Breast epithelium (tissue), 4 donors: ENCODE measurements around the gene CPSF2. TPM values are rescaled to one million over a fixed set of nuclear protein-coding genes. Genes with fewer than 3 reads are reported as not detected.
A peak's percentile ranks its signal among the peaks of the same experiment; 100 is the strongest.

ENCODE experiments used
- DNase-seq, 2 donors: peaks; one replicate each; pipeline ENCODE4 v3.0.0-alpha.2; 2019; ENCODE audit warnings: low spot score in 2 of 2
- H3K27ac ChIP-seq, 2 donors: fragments of 200-600 bp; sonication (generic) in 1 of 2; one replicate each; pipeline ENCODE4 v1.5.1; 2016 to 2019; ENCODE audit warnings: mild to moderate bottlenecking in 1 of 2
- H3K27me3 ChIP-seq, 2 donors: fragments of 200-600 bp; sonication (generic) in 1 of 2; one replicate each; pipeline versions ENCODE4 v1.5.1 to v1.6.0; 2017 to 2019; ENCODE audit warnings: control low read depth in 1 of 2, mild to moderate bottlenecking in 1 of 2
- H3K36me3 ChIP-seq: fragments of 200-600 bp; one replicate; pipeline ENCODE4 v1.5.1; 2019
- H3K4me1 ChIP-seq, 2 donors: fragments of 200-600 bp; sonication (generic); one replicate each; pipeline ENCODE4 v1.5.1; 2016 to 2019; ENCODE audit warnings: control low read depth in 1 of 2
- H3K4me3 ChIP-seq, 3 donors: fragments of 200-600 bp; sonication (generic); 1 replicate in 2 of 3; 2 replicates in 1 of 3; pipeline ENCODE4 v1.5.1; 2016 to 2019; ENCODE audit warnings: mild to moderate bottlenecking in 3 of 3, moderate library complexity in 2 of 3
- H3K9me3 ChIP-seq, 2 donors: fragments of 200-600 bp; sonication (generic) in 1 of 2; one replicate each; pipeline ENCODE4 v1.5.1; 2016 to 2019; ENCODE audit warnings: control low read depth in 1 of 2
- POLR2A ChIP-seq: fragments of 450-650 bp; IDR thresholded peaks from one replicate; pipeline ENCODE4 v1.6.1; 2016; ENCODE audit warnings: antibody characterized with exemption, mild to moderate bottlenecking, moderate library complexity
- POLR2AphosphoS5 ChIP-seq, 3 donors: sonication (generic); formaldehyde crosslinking; IDR thresholded peaks; one replicate each; pipeline ENCODE4 v1.6.1; 2017; ENCODE audit warnings: antibody characterized with exemption in 3 of 3
- intact Hi-C: fragments of 100-400 bp; cut with DNase I; formaldehyde crosslinking; loops from one replicate; pipeline ENCODE4 v1.15.1; 2023; ENCODE audit warnings: low total_unique reads
- total RNA-seq, 3 donors: library from RNA; depleted of rRNA; stranded (reverse); fragments of >200 nt; gene quantifications; one replicate each; pipeline ENCODE4 v1.1.0, GENCODE V29; 2016
- TF ChIP-seq, protein P1 (sequence below), 3 donors: fragments of 450-650 bp; IDR thresholded peaks; one replicate each; pipeline ENCODE4 v1.5.1; 2016 to 2017; ENCODE audit warnings: antibody characterized with exemption in 3 of 3, mild to moderate bottlenecking in 3 of 3, moderate library complexity in 3 of 3

CPSF2 gene
- total RNA-seq, 3 donors from 2014 or later: 20.0 to 38.2 (median 34.9) TPM

- Histone ChIP-seq H3K36me3 (peaks cover 4% of the 10 kb centered on the region), H3K27ac (no peak overlapping the region)
These were observed 31.8 kb downstream of the CPSF2 start for GRCh38 chr14:92153581-92153980.

GRCh38 chr14:92154283-92154942 lies 32.6 kb downstream of the CPSF2 start:
- Histone ChIP-seq H3K9me3 (no peaks in the 10 kb centered on the region), H3K36me3 (no peaks in the 10 kb centered on the region)
- intact Hi-C loops: no loop called here

More at GRCh38 chr14:92153581-92153980, 31.8 kb downstream of the CPSF2 start:
- intact Hi-C loops: no loop called here
- Histone ChIP-seq H3K9me3 (no peaks in the 10 kb centered on the region), H3K4me3 (no peak overlapping the region), H3K27me3 (no peaks in the 10 kb centered on the region), H3K4me1 (no peaks in the 10 kb centered on the region)
- DNase-seq: no peak
- TF ChIP-seq POLR2AphosphoS5 (IDR thresholded peaks at IDR 0.05): no peak
- TF ChIP-seq, protein P1, sequence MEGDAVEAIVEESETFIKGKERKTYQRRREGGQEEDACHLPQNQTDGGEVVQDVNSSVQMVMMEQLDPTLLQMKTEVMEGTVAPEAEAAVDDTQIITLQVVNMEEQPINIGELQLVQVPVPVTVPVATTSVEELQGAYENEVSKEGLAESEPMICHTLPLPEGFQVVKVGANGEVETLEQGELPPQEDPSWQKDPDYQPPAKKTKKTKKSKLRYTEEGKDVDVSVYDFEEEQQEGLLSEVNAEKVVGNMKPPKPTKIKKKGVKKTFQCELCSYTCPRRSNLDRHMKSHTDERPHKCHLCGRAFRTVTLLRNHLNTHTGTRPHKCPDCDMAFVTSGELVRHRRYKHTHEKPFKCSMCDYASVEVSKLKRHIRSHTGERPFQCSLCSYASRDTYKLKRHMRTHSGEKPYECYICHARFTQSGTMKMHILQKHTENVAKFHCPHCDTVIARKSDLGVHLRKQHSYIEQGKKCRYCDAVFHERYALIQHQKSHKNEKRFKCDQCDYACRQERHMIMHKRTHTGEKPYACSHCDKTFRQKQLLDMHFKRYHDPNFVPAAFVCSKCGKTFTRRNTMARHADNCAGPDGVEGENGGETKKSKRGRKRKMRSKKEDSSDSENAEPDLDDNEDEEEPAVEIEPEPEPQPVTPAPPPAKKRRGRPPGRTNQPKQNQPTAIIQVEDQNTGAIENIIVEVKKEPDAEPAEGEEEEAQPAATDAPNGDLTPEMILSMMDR (IDR thresholded peaks at IDR 0.05): no peak
- no peak for TF ChIP-seq POLR2A

GRCh38 chr14:92160619-92161018 lies 38.9 kb downstream of the CPSF2 start:
- intact Hi-C loops: no loop called here

More at GRCh38 chr14:92154283-92154942, 32.6 kb downstream of the CPSF2 start:
- TF ChIP-seq POLR2AphosphoS5 (IDR thresholded peaks at IDR 0.05) (no peak), POLR2A (no peak)
- TF ChIP-seq, protein P1 (IDR thresholded peaks at IDR 0.05): no peak
- H3K4me1 ChIP-seq: no peaks in the 10 kb centered on the region
- H3K27ac ChIP-seq: no peak overlapping the region
- H3K27me3 ChIP-seq: no peaks in the 10 kb centered on the region
- no peak overlapping the region for H3K4me3 ChIP-seq
- no peak for DNase-seq

GRCh38 chr14:92161521-92161920 lies 39.8 kb downstream of the CPSF2 start:
- DNase-seq: no peak
- Histone ChIP-seq H3K36me3 (peaks cover 9% of the 10 kb centered on the region), H3K4me1 (no peaks in the 10 kb centered on the region), H3K27me3 (no peaks in the 10 kb centered on the region), H3K4me3 (no peak overlapping the region), H3K27ac (no peak overlapping the region), H3K9me3 (no peaks in the 10 kb centered on the region)
- intact Hi-C loops: no loop called here
- TF ChIP-seq POLR2AphosphoS5 (IDR thresholded peaks at IDR 0.05) (no peak), POLR2A (no peak)
- TF ChIP-seq, protein P1 (IDR thresholded peaks at IDR 0.05): no peak

More at GRCh38 chr14:92160619-92161018, 38.9 kb downstream of the CPSF2 start:
- H3K27me3 ChIP-seq: no peaks in the 10 kb centered on the region
- TF ChIP-seq, protein P1 (IDR thresholded peaks at IDR 0.05): no peak
- peak in 1 of 3 donors; percentile 23 for TF ChIP-seq POLR2AphosphoS5 (IDR thresholded peaks at IDR 0.05)
- no peaks in the 10 kb centered on the region for H3K9me3 ChIP-seq
- H3K4me1 ChIP-seq: no peaks in the 10 kb centered on the region
- DNase-seq: no peak
- H3K4me3 ChIP-seq: no peak overlapping the region
- peak overlapping the region in 1 of 2 donors; percentile 17 for H3K27ac ChIP-seq
- peaks cover 9% of the 10 kb centered on the region for H3K36me3 ChIP-seq

- Histone ChIP-seq H3K27me3 (no peaks in the 10 kb centered on the region), H3K36me3 (peaks cover 9% of the 10 kb centered on the region), H3K9me3 (no peaks in the 10 kb centered on the region), H3K4me3 (no peak overlapping the region), H3K27ac (no peak overlapping the region), H3K4me1 (no peaks in the 10 kb centered on the region)
- no peak for DNase-seq
- TF ChIP-seq POLR2A: no peak
- TF ChIP-seq, protein P1 (IDR thresholded peaks at IDR 0.05): no peak
- intact Hi-C loops: no loop called here
These were observed 43.2 kb downstream of the CPSF2 start for GRCh38 chr14:92164958-92165357.
